ENCODE measurements around the gene NUDT16L1. TPM values are rescaled to one million over a fixed set of nuclear protein-coding genes. Genes with fewer than 3 reads are reported as not detected.

The NUDT16L1 gene
- total RNA-seq, 1 experiment from 2014 or later = 21.8 TPM

DNA sequence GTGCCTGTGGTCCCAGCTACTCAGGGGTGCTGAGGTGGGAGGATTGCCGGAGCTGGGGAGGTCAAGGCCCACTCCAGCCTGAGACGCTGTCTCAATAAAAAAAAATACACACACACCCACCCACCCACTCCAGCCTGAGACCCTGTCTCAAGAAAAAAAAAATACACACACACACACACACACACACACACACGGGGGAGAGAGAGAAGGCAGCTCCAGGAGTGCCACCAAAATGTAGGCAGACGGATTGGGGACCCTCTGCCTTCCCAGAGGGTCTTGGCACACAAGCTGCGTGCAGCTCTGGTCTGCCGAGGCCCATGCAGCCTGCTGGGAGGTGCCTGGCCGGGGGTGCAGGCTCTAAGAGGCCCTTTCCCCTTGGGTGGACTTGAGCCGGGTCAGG is 5.9 kb upstream of the NUDT16L1 start:
- ChIA-PET POLR2A (no interaction called here), CTCF (no interaction called here)
- H3K4me1 Mint-ChIP-seq (ENCODE audit: insufficient read depth, unreplicated experiment) = peaks cover 3% of the 10 kb centered on the region
- H3K27me3 Mint-ChIP-seq (ENCODE audit: insufficient read depth, unreplicated experiment) = no peaks in the 10 kb centered on the region
- DNase-seq (ENCODE audit: unreplicated experiment) = no peak
- H3K27ac Mint-ChIP-seq (ENCODE audit: low read depth, unreplicated experiment) = no peak overlapping the region
- BruUV-seq (replicated peaks) = no TSS peak
- peaks cover 83% of the 10 kb centered on the region for H3K36me3 Mint-ChIP-seq (ENCODE audit: insufficient read depth, unreplicated experiment)
- no peak overlapping the region for H3K4me3 Mint-ChIP-seq (ENCODE audit: unreplicated experiment)
- no peaks in the 10 kb centered on the region for H3K9me3 Mint-ChIP-seq (ENCODE audit: unreplicated experiment)
- intact Hi-C loops (cut with micrococcal nuclease) = no loop called here
- TF ChIP-seq, protein P1, sequence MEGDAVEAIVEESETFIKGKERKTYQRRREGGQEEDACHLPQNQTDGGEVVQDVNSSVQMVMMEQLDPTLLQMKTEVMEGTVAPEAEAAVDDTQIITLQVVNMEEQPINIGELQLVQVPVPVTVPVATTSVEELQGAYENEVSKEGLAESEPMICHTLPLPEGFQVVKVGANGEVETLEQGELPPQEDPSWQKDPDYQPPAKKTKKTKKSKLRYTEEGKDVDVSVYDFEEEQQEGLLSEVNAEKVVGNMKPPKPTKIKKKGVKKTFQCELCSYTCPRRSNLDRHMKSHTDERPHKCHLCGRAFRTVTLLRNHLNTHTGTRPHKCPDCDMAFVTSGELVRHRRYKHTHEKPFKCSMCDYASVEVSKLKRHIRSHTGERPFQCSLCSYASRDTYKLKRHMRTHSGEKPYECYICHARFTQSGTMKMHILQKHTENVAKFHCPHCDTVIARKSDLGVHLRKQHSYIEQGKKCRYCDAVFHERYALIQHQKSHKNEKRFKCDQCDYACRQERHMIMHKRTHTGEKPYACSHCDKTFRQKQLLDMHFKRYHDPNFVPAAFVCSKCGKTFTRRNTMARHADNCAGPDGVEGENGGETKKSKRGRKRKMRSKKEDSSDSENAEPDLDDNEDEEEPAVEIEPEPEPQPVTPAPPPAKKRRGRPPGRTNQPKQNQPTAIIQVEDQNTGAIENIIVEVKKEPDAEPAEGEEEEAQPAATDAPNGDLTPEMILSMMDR (IDR thresholded peaks at IDR 0.05; ENCODE audit: unreplicated experiment) = no peak

DNA sequence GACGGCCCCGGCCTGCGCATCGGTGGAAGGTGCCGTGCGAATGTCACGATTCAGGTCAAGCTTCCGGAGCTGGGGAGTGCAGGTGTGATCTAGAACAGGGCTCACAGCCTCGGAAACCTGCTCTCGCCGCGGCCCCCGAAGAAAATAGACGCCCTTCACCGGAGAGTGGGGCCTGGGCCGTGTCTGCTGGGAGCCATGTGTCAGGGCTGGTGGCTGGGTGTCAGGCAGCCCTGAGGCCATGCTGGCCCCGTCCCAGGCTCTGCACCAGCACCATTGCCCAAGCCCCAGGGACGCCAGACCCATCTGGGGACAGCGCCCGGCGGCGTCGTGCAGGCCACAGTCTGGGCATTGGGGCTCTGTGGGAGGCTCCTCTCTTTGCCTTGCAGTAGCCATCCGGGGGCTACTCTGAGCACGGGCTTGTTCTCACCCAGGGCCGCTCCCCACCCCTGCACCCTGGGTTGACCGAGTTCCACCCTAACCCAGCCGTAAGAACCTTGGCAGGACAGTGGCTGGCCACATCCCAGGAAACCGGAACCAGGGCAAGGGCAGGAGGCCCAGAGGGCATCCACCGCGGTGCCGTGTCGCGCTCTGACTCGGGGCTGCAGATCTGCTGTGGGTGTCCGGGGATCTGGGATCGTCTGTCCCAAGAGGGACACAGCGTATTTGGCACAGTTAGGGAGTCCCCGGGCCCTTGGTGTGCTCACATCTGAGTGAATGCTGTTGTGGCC is 5.3 kb upstream of the NUDT16L1 start:
- Mint-ChIP-seq H3K4me1 (ENCODE audit: insufficient read depth, unreplicated experiment) (peaks cover 5% of the 10 kb centered on the region), H3K27ac (ENCODE audit: low read depth, unreplicated experiment) (no peak overlapping the region), H3K36me3 (ENCODE audit: insufficient read depth, unreplicated experiment) (peaks cover 83% of the 10 kb centered on the region), H3K9me3 (ENCODE audit: unreplicated experiment) (no peaks in the 10 kb centered on the region), H3K4me3 (ENCODE audit: unreplicated experiment) (no peak overlapping the region), H3K27me3 (ENCODE audit: insufficient read depth, unreplicated experiment) (no peaks in the 10 kb centered on the region)
- ChIA-PET CTCF (no interaction called here), POLR2A (no interaction called here)
- intact Hi-C loops (cut with micrococcal nuclease) = no loop called here
- DNase-seq (ENCODE audit: unreplicated experiment) = no peak
- no TSS peak for BruUV-seq (replicated peaks)
- TF ChIP-seq, protein P1 (IDR thresholded peaks at IDR 0.05; ENCODE audit: unreplicated experiment) = no peak

DNA sequence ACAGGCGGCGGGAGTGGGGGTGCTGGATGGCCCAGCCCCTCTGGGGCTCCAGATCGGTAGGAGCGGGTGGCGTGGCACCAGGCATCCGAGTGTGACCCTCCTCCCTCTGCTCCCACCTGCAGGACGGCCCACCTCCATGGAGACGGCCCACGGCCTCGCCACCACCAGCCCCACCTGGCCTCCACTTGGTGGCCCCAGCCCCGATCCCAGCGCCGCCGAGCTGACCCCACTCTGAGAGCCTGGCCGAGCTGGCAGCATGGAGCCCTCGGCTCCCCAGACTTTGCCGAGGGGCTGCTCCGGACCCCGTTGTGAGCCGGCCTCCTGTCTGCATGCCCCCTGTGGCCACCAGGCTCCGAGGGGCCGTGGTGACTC is 4.7 kb upstream of the NUDT16L1 start:
- CTCF ChIA-PET = no interaction called here
- peaks cover 5% of the 10 kb centered on the region for H3K4me1 Mint-ChIP-seq (ENCODE audit: insufficient read depth, unreplicated experiment)
- no peaks in the 10 kb centered on the region for H3K9me3 Mint-ChIP-seq (ENCODE audit: unreplicated experiment)
- intact Hi-C loops (cut with micrococcal nuclease) = no loop called here
- POLR2A ChIA-PET = interaction anchor here (1.3 kb wide), 1 partner anchor 9 kb away, joined by 6 read pairs; no protein-coding TSS in a partner anchor
- H3K27me3 Mint-ChIP-seq (ENCODE audit: insufficient read depth, unreplicated experiment) = no peaks in the 10 kb centered on the region
- DNase-seq (ENCODE audit: unreplicated experiment) = no peak
- H3K27ac Mint-ChIP-seq (ENCODE audit: low read depth, unreplicated experiment) = no peak overlapping the region
- peaks cover 82% of the 10 kb centered on the region for H3K36me3 Mint-ChIP-seq (ENCODE audit: insufficient read depth, unreplicated experiment)
- no peak overlapping the region for H3K4me3 Mint-ChIP-seq (ENCODE audit: unreplicated experiment)
- TF ChIP-seq, protein P1 (IDR thresholded peaks at IDR 0.05; ENCODE audit: unreplicated experiment) = no peak
- BruUV-seq (replicated peaks) = no TSS peak

DNA sequence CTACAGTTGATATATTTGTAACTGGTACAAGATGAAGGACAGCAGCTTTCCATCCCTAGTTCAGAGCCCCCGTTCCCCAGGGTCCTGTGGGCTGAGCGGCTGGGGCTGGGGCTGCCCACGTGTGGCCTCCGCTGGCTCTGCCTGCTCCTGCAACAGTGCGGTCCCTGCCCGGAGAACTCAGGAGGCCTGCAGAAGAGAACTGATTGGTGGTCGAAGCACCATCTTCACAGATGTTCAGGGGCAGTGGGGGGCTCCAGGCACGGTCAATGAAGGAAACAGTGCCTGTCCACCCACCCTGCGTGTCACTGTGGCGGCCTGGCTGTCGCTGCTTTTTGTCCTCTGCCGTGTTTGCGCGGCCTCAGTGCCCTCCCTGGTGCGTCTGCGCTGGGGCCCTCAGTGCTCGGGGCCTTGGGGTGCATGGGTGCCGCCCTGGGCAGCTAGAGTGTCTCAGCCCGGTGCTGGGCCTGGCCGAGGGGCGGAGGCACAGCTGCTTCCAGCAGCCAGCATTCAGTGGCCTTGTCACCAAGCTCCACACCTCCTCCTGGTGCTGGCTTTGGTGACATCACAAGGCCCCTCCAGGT is 4.2 kb upstream of the NUDT16L1 start:
- Mint-ChIP-seq H3K27me3 (ENCODE audit: insufficient read depth, unreplicated experiment) (no peaks in the 10 kb centered on the region), H3K4me3 (ENCODE audit: unreplicated experiment) (no peak overlapping the region), H3K36me3 (ENCODE audit: insufficient read depth, unreplicated experiment) (peaks cover 79% of the 10 kb centered on the region), H3K27ac (ENCODE audit: low read depth, unreplicated experiment) (no peak overlapping the region), H3K9me3 (ENCODE audit: unreplicated experiment) (no peaks in the 10 kb centered on the region), H3K4me1 (ENCODE audit: insufficient read depth, unreplicated experiment) (peaks cover 5% of the 10 kb centered on the region)
- POLR2A ChIA-PET = interaction anchor here (1.3 kb wide), 1 partner anchor 9 kb away, joined by 6 read pairs; no protein-coding TSS in a partner anchor
- CTCF ChIA-PET = no interaction called here
- no peak for DNase-seq (ENCODE audit: unreplicated experiment)
- intact Hi-C loops (cut with micrococcal nuclease) = no loop called here
- TF ChIP-seq, protein P1 (IDR thresholded peaks at IDR 0.05; ENCODE audit: unreplicated experiment) = no peak
- no TSS peak for BruUV-seq (replicated peaks)

All from MCF 10A (cell line).